ENCODE results near the gene TUBGCP2. TPM values are rescaled to one million over a fixed set of nuclear protein-coding genes. Genes with fewer than 3 reads are reported as not detected.
"Not testable (repeated sequence)": the region's sequence is repeated elsewhere in the genome, so short reads cannot be mapped to it uniquely, and the experiment has no call there.

Gene TUBGCP2
- total RNA-seq, 1 experiment from 2014 or later = 93.7 TPM

GRCh38 chr10:133267293-133267692 lies 41.4 kb downstream of the TUBGCP2 start:
- ATAC-seq (no peak), DNase-seq (ENCODE audit: low read depth, low spot score) (no peak)
- TF ChIP-seq SIN3A (IDR thresholded peaks at IDR 0.05; ENCODE audit: borderline replicate concordance, insufficient read depth, low read depth, low read length) (no peak), TCF7L2 (IDR thresholded peaks at IDR 0.05; ENCODE audit: low read depth, low read length) (no peak), POLR2AphosphoS5 (IDR thresholded peaks at IDR 0.05; ENCODE audit: low read depth, low read length) (no peak), CTCF (IDR thresholded peaks at IDR 0.05) (no peak)
- TF ChIP-seq, protein P1, sequence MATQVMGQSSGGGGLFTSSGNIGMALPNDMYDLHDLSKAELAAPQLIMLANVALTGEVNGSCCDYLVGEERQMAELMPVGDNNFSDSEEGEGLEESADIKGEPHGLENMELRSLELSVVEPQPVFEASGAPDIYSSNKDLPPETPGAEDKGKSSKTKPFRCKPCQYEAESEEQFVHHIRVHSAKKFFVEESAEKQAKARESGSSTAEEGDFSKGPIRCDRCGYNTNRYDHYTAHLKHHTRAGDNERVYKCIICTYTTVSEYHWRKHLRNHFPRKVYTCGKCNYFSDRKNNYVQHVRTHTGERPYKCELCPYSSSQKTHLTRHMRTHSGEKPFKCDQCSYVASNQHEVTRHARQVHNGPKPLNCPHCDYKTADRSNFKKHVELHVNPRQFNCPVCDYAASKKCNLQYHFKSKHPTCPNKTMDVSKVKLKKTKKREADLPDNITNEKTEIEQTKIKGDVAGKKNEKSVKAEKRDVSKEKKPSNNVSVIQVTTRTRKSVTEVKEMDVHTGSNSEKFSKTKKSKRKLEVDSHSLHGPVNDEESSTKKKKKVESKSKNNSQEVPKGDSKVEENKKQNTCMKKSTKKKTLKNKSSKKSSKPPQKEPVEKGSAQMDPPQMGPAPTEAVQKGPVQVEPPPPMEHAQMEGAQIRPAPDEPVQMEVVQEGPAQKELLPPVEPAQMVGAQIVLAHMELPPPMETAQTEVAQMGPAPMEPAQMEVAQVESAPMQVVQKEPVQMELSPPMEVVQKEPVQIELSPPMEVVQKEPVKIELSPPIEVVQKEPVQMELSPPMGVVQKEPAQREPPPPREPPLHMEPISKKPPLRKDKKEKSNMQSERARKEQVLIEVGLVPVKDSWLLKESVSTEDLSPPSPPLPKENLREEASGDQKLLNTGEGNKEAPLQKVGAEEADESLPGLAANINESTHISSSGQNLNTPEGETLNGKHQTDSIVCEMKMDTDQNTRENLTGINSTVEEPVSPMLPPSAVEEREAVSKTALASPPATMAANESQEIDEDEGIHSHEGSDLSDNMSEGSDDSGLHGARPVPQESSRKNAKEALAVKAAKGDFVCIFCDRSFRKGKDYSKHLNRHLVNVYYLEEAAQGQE (IDR thresholded peaks at IDR 0.05; ENCODE audit: insufficient read depth in 1 of 2, low read depth in 2 of 2, low read length in 1 of 2) = no peak
- peaks cover 4% of the 10 kb centered on the region for H3K4me1 ChIP-seq (ENCODE audit: control insufficient read depth, insufficient read depth, low read length)
- BruUV-seq (replicated peaks) = no TSS peak
- no peaks in the 10 kb centered on the region for H3K27me3 ChIP-seq (ENCODE audit: control insufficient read depth, insufficient read depth, low read length)
- no peaks in the 10 kb centered on the region for H3K9me3 ChIP-seq (ENCODE audit: control insufficient read depth, insufficient read depth, low read depth, low read length)
- ChIA-PET POLR2A (no interaction called here), CTCF (interaction anchor here (0.6 to 0.7 kb wide), 2 partner anchors 53 to 107 kb away, joined by 3 to 5 read pairs; no protein-coding TSS in a partner anchor)
- H3K27ac ChIP-seq (ENCODE audit: low read length) = no peak overlapping the region
- intact Hi-C loops (cut with micrococcal nuclease; ENCODE audit: unreplicated experiment) (no loop called here), in situ Hi-C loops (cut with HindIII; ENCODE audit: low pct_unique_long_range_greater_than_20kb, low sequenced_read_pairs) (no loop called here)
- H3K4me3 ChIP-seq (ENCODE audit: low read depth in 2 of 2, low read length in 2 of 2) = no peak overlapping the region
- no peaks in the 10 kb centered on the region for H3K36me3 ChIP-seq (ENCODE audit: control insufficient read depth, insufficient read depth, low read length)

GRCh38 chr10:133266056-133266795 lies 42.4 kb downstream of the TUBGCP2 start:
- peaks cover 7% of the 10 kb centered on the region for H3K4me1 ChIP-seq (ENCODE audit: control insufficient read depth, insufficient read depth, low read length)
- ChIA-PET CTCF (no interaction called here), POLR2A (no interaction called here)
- BruUV-seq (replicated peaks) = no TSS peak
- ATAC-seq (no peak), DNase-seq (ENCODE audit: low read depth, low spot score) (no peak)
- H3K36me3 ChIP-seq (ENCODE audit: control insufficient read depth, insufficient read depth, low read length) = no peaks in the 10 kb centered on the region
- H3K27ac ChIP-seq (ENCODE audit: low read length) = no peak overlapping the region
- H3K9me3 ChIP-seq (ENCODE audit: control insufficient read depth, insufficient read depth, low read depth, low read length) = no peaks in the 10 kb centered on the region
- no peak overlapping the region for H3K4me3 ChIP-seq (ENCODE audit: low read depth in 2 of 2, low read length in 2 of 2)
- intact Hi-C loops (cut with micrococcal nuclease; ENCODE audit: unreplicated experiment) = no loop called here
- H3K27me3 ChIP-seq (ENCODE audit: control insufficient read depth, insufficient read depth, low read length) = no peaks in the 10 kb centered on the region
- TF ChIP-seq SIN3A (IDR thresholded peaks at IDR 0.05; ENCODE audit: borderline replicate concordance, insufficient read depth, low read depth, low read length) (no peak), CTCF (IDR thresholded peaks at IDR 0.05) (no peak), POLR2AphosphoS5 (IDR thresholded peaks at IDR 0.05; ENCODE audit: low read depth, low read length) (no peak), TCF7L2 (IDR thresholded peaks at IDR 0.05; ENCODE audit: low read depth, low read length) (no peak)
- TF ChIP-seq, protein P1 (IDR thresholded peaks at IDR 0.05; ENCODE audit: insufficient read depth in 1 of 2, low read depth in 2 of 2, low read length in 1 of 2) = no peak
- in situ Hi-C loops (cut with HindIII; ENCODE audit: low pct_unique_long_range_greater_than_20kb, low sequenced_read_pairs) = no loop called here

DNA sequence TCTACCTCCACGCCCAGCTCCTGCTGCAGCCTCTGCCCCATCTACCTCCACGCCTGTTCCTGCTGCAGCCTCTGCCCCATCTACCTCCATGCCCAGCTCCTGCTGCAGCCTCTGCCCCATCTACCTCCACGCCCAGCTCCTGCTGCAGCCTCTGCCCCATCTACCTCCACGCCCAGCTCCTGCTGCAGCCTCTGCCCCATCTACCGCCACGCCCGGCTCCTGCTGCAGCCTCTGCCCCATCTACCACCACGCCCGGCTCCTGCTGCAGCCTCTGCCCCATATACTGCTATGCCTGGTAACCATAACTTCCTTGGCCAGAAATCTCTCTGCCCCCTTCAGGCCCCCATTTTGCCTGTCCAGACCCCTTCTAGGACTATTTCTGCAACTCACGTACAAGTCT lies 43.6 kb downstream of the TUBGCP2 start:
- peaks cover 16% of the 10 kb centered on the region for H3K4me1 ChIP-seq (ENCODE audit: control insufficient read depth, insufficient read depth, low read length)
- intact Hi-C loops (cut with micrococcal nuclease; ENCODE audit: unreplicated experiment); CTCF ChIA-PET; H3K36me3 ChIP-seq (ENCODE audit: control insufficient read depth, insufficient read depth, low read length); in situ Hi-C loops (cut with HindIII; ENCODE audit: low pct_unique_long_range_greater_than_20kb, low sequenced_read_pairs); H3K9me3 ChIP-seq (ENCODE audit: control insufficient read depth, insufficient read depth, low read depth, low read length); DNase-seq (ENCODE audit: low read depth, low spot score); ATAC-seq; BruUV-seq (replicated peaks); H3K4me3 ChIP-seq (ENCODE audit: low read depth in 2 of 2, low read length in 2 of 2); H3K27ac ChIP-seq (ENCODE audit: low read length); H3K27me3 ChIP-seq (ENCODE audit: control insufficient read depth, insufficient read depth, low read length): not testable (repeated sequence)
- POLR2A ChIA-PET = interaction anchor here (0.6 kb wide), 1 partner anchor 47 kb away, joined by 10 read pairs; no protein-coding TSS in a partner anchor
